Stimulated activated CD4-positive, alpha-beta T cell treated with anti-CD3 and anti-CD28 coated beads, Interleukin-4, amount 100 ng/mL, for 48 hours (primary cell): ENCODE results near the gene PTK6.

Source experiments
- DNase-seq, 2 donors: peaks; one replicate each; pipeline ENCODE4 v3.0.0-alpha.2; 2020; ENCODE audit warnings: low read depth in 2 of 2

The PTK6 gene

DNA sequence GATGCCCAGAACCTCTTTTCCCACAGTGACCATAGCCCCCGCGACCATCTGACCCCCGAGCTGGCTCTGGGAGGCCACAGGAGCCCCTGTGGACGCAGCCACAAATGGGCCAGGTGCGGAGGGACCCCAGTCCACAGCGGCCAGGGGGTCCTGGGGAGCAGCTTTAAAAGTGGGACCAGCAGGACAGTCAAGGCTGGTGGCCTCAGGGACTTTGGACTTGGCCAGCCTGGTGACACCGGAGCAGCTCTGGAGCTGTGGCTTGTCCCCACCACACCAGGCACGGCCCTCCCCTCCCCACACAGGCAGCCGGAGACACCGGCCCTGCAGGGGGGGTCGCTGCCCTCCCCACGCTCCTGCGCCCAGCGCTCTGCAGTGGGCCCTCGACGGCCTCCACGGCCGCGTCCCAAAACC, 20.3 kb upstream of the PTK6 start:
- no peak for DNase-seq

DNA sequence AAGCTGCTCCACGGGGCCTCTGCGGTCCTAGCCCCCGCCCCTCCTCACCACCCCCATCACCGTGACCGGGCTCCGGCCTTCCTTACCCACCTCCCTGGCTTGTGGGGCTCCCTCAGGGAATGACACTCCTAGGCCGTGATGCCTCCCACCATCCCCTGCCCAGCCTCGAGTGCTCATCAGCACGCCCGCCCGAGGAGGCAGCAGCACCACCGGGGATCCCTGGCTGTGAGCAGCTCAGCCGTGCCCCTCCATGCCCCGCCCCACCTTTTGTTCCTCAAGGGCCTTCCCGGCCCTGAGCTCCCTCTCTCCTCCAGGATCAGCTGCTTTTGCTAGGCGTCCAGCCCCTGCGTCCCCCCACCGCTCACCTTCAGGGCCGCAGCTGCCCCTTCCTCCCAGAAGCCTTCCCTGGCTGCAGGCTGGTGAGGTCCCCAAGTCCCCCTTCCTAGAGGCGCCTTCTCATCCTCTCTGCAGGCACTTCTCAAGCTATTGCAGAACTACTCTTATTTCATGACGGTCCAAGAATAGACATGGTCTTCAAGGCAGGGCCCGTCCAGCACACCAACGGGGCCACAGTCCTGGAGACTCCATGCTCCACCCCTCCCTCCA, 19.8 kb upstream of the PTK6 start:
- no peak for DNase-seq

- no peak for DNase-seq
Observed at GRCh38 chr20:63555661-63556381, 18.6 kb upstream of the PTK6 start.

GRCh38 chr20:63554361-63555278, 17.4 kb upstream of the PTK6 start:
- DNase-seq, result no peak

DNA sequence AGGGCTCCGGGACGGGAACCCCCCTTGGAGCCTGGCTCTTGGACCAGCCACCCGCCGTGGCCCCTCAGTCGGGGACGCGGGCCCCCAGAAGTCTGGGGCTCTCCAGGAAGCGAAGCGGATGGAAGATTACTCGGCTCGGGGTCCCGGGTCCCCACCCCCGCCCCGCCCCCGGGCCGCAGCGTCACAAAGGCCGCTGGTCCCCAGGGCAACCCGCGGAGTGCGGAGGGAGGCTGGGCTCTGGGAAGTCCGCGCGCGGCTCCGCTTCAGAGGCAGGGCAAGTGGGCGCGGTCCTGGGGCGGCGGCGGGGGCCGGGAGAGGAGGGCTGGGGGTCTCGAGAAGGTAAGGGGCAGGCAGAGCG, 16.7 kb upstream of the PTK6 start, which contains the start of gene FNDC11:
Gene FNDC11, plus strand, starts transcription at position 227 of the 358 bp plus-strand sequence. CDS start 1,505 bp downstream, outside the sequence.
- no peak for DNase-seq

DNA sequence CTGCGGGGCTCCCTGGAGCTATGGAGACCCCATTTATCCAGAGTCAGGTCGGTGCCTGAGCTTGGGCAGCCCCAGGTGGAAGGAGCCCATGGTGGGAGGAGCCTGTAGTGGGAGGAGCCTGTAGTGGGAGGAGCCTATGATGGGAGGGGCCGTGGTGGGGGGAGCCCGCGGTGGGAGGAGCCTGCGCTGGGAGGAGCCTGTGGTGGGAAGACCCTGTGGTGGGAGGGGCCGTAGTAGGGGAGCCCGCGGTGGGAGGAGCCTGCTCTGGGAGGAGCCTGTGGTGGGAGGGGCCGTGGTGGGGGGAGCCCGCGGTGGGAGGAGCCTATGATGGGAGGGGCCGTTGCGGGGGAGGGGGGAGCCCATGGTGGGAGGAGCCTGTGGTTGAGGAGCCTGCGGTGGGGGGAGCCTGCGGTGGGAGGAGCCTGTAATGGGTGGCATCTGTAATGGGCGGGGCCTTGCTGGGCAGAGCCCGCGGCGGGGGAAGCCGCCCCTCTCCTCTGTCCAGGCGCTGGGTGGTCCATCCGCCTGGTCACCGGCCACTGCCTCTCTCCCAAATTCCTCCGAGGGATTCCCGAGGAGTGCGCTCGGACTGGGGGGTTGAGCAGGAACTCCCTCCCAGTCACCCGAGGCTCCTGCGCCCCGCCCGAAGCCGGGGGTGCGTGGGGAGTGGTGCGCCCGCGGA, 16.2 kb upstream of the PTK6 start:
- DNase-seq, result peak; percentile 82 to 94

- DNase-seq, result no peak
Observed at GRCh38 chr20:63552481-63553249, 15.5 kb upstream of the PTK6 start.

DNA sequence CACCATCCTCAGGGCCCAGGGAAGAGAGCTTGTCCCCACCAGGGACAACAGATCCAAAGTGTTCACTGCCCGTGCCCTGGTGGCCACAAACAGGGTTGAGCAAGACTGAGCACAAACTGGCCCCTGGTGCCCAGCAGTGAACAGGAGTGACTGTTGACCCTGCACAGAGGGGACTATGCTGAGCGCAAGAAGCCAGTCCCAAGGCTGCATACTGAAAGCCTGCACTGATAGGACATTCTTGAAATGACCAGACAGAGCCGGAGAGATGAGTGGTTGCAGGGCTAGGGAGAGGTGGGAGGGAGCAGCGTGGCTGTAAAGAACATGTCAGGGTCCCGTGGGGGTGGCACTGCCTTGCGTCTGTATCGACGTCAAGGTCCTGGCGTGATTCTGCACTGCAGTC, 13.9 kb upstream of the PTK6 start:
- no peak for DNase-seq

GRCh38 chr20:63549679-63550282, 12.6 kb upstream of the PTK6 start:
- no peak for DNase-seq

DNA sequence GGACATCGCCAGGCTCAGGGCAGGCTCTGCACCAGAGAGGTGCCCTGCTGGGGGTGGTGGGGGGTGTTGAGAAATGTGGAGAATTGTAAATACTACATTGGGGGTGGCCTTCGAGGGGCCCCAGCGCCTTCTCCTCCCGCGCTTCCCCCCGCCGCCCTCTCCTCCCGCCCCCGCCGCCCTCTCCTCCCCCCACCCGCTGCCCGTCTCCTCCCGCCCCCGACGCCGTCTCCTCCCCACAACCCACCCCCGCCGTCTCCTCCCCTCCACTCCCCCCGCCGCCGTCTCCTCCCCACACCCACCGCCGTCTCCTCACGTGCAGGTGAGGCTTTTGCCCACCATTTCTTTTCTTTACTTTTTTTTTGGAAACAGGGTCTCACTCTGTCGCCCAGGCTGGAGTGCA, 11.8 kb upstream of the PTK6 start:
- DNase-seq, result no peak

- no peak for DNase-seq
Observed at GRCh38 chr20:63548542-63548941, 11.4 kb upstream of the PTK6 start.

DNA sequence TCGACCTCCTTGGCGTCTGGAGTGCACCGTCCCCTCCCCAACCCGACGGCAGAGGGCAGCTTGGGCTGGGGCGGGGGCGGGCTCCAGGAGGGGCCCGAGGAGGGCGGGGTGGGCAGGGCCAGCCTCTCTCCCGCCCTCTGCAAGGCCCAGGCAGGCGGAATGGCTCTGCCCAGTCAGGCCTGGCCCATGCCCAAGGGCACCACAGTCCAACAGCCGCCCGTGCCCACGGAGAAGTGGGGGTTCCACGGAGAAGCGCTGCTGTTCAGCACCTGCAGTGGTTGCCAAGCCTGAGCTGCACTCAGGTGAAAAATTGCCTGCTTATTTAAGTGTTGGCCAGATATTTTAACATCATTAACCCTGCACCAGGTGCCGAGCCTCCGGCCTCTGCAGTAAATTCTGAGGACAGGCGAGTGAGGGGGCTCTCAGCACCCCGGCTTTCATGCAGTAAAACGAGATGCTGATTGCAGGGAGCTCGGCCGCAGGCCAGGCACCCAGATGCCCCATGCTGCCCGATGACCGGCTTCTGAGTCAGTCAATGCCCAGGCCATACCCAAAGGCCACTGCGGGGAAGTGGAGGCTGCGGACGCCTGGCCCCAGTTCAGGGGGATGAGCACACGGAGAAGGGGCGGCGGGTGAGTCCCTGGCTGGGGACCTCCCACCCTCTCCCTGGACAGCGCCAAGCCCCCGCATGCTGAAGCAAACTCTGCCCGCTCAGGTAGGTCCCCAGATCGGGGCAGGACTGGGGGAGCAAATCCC, 10.7 kb upstream of the PTK6 start, which contains the start of gene SRMS:
Gene SRMS, minus strand, starts transcription at position 25 of the 756 bp plus-strand sequence. CDS start 286 bp downstream, outside the sequence.
- DNase-seq, result no peak

DNA sequence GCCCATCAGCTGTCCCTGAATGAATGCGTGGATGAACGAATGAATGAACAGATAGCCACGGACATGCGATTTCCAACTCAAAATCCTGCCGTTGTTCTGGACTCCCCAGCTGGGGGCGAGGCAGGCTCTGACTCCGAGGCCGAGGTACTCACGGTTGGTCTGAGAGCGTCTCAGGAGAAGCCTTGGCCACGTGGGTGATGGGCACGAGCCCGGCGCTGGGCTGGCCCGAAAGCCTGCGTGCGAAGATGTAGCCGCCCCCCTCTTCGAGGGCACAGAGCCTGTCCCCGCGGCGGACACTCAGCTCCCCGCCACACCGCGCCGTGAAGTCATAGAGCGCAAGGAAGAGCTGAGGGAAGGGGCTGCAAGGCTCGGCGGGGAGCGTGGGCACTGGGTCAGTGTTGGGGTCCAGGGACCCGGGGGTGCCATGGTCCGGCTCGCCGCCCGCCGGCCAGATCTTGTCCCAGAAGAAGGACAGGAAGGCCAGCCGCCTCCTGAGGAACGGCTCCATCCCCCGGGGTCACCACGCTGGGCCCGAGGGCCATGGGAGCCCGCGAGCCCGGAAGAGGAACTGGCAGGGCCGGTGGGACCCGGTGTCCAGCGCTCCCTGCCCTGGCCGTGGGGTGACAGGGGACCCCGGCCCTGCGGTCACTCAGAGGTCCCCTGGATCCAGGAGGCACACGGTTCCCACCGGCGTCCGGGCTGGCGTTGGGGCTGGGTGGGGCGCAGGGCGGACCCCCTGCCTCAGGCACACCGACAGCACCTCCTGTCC, 10.0 kb upstream of the PTK6 start:
- no peak for DNase-seq

- no peak for DNase-seq
Observed at GRCh38 chr20:63546256-63546955, 9.2 kb upstream of the PTK6 start.

GRCh38 chr20:63545814-63546213, 8.6 kb upstream of the PTK6 start:
- DNase-seq, result no peak

DNA sequence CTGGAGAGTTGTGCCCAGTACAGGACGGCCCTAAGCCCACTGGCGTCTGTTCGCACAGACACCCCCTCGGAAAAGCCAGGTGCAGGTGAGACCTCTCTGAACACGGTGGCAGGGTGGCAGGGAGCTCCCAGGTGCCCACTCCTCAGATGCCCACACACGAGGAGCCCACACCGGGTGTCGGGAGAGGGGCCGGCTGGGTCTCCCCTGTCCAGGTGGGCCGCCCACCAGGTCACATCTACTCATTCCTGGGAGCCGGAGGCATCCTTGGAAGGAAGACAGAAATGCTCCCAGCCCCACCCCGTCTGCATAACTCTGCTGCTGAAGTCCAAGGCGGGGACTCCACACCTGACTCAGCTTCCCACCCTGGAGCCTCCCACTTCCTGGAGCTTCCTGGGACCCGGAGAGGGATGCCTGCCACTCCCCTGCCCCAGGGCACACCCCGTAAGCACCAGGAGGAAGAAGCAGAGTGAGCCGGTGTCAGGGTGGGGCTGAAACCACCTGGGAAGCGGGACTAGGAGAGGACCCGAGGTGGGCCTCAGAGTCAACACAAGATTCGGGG, 7.9 kb upstream of the PTK6 start:
- no peak for DNase-seq

GRCh38 chr20:63544241-63544957, 7.2 kb upstream of the PTK6 start:
- no peak for DNase-seq
